NCI-H2171 (cell line): ENCODE data around the gene NR1I2.

Experiments used
- DNase-seq: peaks from one replicate; lab custom pipeline; 2025; lab: John Stamatoyannopoulos, UW

The NR1I2 gene

DNA sequence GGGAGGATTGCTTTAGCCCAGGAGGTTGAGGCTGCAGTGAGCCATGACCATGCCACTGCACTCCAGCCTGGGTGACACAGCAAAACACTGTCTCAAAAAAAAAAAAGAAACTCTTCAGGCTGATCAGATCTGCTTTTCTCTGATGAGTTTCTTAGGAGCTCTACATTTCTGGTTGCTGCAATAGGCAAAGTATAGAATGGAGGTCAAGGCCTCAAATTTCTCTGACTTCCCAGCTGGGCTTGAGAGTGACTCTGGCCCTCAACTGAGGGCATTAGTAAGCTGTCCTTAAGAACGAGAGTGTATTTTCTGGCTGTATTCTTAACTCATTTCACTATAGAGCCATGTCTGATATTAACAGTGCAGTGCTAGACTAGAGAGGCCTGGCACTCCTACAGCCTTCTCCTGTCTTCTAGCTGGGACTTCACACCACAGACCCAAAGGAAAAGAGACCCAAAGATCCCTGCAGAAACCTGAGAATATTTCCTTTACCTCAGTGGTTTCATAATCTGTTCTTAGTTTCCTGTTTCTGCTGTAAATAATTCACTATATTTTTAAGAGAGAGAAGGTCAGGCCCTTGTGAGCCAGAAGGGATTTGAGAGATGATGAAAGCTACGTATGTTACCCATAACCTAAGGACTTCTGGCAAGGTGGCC is 2.0 kb upstream of the NR1I2 start:
- no peak for DNase-seq

DNA sequence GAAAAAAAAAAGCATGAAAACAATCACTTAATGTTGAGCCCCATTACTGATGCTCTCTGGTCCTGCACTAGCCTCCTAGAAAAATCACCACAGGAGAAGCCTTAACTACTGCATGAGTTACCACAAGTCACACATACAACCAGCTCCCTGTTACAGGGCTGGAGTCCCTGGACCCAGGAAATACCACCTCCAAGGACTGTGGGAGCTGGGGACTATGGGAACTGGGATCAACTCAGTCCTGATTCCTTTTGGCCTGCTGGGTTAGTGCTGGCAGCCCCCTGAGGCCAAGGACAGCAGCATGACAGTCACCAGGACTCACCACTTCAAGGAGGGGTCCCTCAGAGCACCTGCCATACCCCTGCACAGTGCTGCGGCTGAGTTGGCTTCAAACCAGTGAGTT is 559 bp downstream of the NR1I2 start:
- DNase-seq: no peak

DNA sequence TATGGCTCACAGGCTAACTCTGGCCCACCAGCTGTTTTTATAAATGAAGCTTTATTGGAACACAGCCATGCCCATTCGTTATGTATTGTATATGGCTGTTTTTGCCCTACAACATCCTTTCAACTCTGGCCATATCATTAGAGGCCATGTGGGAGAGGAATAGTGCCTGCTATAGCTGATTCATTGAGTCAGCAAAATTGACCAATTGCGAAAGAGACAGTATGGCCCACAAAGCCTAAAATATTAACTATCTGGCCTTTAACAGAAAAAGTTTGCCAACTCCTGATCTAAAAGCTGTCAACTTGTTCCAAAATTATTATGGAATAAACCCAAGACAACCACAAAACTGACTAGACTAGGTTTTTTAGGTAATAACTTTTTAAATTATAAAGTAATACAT is 1.4 kb downstream of the NR1I2 start:
- no peak for DNase-seq

- DNase-seq: no peak
Observed at GRCh38 chr3:119783883-119784282, 2.0 kb downstream of the NR1I2 start.

- DNase-seq: no peak
Observed at GRCh38 chr3:119786409-119786808, 4.5 kb downstream of the NR1I2 start.

GRCh38 chr3:119790369-119790768 is 8.5 kb downstream of the NR1I2 start:
- no peak for DNase-seq

DNA sequence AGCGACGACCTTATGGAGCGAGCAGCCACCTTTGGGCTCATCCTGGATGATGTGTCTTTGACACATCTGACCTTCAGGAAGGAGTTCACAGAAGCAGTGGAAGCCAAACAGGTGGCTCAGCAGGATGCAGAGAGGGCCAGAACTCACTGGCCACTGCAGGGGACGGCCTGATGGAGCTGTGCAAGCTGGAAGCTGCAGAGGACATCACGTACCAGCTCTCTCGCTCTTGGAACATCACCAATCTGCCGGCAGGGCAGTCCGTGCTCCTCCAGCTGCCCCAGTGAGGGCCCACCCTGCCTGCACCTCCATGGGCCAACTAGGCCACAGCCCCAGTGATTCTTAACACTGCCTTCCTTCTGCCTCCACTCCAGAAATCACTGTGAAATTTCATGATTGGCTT is 10.4 kb downstream of the NR1I2 start:
- DNase-seq: no peak

DNA sequence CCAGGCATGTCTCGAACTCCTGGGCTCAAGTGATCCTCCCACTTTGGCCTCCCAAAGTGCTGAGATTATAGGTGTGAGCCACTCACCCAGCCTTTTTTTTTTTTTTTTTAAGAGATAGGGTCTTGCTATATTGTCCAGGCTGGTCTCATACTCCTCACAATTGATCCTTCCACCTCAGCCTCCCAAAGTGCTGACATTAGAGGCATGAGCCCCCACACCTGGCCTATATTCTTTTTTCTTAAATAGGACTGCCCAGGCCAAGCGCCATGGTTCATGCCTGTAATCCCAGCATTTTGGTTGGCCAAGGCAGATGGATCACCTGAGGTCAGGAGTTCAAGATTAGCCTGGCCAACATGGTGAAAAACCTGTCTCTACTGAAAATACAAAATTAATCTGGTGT is 12.5 kb downstream of the NR1I2 start:
- no peak for DNase-seq

GRCh38 chr3:119794971-119795612 is 13.2 kb downstream of the NR1I2 start:
- DNase-seq: no peak

- DNase-seq: no peak
Observed at GRCh38 chr3:119795849-119796248, 13.9 kb downstream of the NR1I2 start.

DNA sequence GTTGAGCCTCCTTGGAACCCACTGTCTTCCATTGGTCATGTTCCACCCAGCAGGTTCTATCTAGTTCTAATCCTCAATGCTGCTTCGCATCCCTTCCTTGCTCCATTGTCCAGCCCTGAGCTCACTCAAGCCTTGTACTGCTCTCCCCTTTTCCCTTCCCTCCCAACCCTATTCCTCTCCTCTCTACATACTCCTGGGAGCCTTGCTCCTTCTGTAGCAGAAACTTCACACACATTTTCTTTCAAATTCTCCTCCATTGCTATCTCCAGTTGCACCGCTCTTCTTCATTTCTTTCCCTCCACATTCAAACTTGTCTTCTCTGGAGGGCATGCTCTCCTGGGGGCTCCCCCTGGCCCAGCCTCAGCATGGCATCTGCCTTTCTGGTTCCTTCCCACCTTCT is 14.5 kb downstream of the NR1I2 start:
- no peak for DNase-seq

- DNase-seq: no peak
Observed at GRCh38 chr3:119796785-119797184, 14.9 kb downstream of the NR1I2 start.

GRCh38 chr3:119800844-119801243 is 18.9 kb downstream of the NR1I2 start:
- DNase-seq: no peak

GRCh38 chr3:119808244-119808643 is 26.3 kb downstream of the NR1I2 start:
- DNase-seq: no peak

- DNase-seq: no peak
Observed at GRCh38 chr3:119808843-119809242, 26.9 kb downstream of the NR1I2 start.

GRCh38 chr3:119809249-119810017 is 27.5 kb downstream of the NR1I2 start:
- no peak for DNase-seq

GRCh38 chr3:119810018-119810435 is 28.1 kb downstream of the NR1I2 start:
- DNase-seq: no peak

DNA sequence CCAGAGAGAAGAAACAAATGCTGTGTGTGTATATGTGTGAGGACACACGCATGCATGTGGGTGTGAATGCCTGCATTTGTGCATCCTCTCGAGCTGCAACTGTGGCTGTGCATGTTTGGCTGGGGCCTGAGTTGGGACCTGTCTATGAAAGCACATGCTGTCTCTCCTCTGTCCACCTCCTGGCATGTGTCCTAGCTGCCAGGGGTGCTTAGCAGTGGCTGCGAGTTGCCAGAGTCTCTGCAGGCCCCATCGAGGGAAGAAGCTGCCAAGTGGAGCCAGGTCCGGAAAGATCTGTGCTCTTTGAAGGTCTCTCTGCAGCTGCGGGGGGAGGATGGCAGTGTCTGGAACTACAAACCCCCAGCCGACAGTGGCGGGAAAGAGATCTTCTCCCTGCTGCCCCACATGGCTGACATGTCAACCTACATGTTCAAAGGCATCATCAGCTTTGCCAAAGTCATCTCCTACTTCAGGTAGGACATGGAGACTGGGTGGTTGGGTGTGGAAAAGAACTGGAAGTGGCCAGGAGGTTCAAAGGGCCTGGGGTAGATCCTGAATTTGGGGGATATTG is 30.7 kb downstream of the NR1I2 start:
- no peak for DNase-seq

GRCh38 chr3:119815716-119816115 is 33.8 kb downstream of the NR1I2 start:
- DNase-seq: no peak

GRCh38 chr3:119817071-119817470 is 35.2 kb downstream of the NR1I2 start:
- no peak for DNase-seq

DNA sequence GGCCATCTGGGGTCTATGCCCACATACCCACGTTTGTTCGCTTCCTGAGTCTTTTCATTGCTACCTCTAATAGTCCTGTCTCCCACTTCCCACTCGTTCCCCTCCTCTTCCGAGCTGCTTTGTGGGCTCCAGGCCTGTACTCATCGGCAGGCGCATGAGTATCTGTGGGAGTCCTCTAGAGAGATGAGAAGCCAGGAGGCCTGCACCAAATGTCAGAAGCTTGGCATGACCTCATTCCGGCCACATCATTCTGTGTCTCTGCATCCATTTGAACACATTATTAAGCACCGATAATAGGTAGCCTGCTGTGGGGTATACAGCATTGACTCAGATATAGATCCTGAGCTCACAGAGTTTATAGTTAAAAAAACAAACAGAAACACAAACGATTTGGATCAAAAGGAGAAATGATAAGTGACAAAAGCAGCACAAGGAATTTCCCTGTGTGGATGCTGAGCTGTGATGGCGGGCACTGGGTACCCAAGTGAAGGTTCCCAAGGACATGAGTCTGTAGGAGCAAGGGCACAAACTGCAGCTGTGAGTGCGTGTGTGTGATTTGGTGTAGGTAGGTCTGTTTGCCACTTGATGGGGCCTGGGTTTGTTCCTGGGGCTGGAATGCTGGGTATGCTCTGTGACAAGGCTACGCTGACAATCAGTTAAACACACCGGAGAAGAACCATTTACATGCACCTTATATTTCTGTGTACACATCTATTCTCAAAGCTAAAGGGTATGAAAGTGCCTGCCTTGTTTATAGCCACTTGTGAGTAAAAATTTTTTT is 35.9 kb downstream of the NR1I2 start:
- DNase-seq: no peak

DNA sequence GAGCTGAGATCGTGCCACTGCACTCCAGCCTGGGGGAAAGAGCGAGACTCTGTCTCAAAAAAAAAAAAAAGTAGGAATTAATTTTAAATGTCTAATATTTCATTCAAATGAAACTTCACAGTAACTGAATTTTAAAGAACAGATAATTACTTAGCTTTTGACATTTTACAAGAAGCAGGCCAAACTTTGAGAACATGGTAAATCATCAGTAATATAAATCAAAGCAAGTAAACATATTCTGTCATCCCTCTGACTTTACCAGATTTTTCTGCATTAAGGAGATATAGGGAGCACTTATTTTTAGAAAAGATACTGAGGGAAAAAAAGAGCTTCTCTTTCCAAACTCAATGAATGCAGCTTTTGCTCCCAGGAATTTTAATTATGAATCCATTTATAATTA is 37.0 kb downstream of the NR1I2 start:
- no peak for DNase-seq
